GM12878 (cell line): ENCODE results near the gene SLC66A3. TPM values are rescaled to one million over a fixed set of nuclear protein-coding genes. Genes with fewer than 3 reads are reported as not detected.

Source experiments
- CHD1 ChIP-seq: IDR thresholded peaks from 2 replicates; pipeline ENCODE4 v1.6.1; 2012; ENCODE audit warnings: low read depth, low read length, improper control_type of control experiment
- CHD2 ChIP-seq: IDR thresholded peaks from 2 replicates; pipeline ENCODE4 v1.6.1; 2011; ENCODE audit warnings: low read depth, low read length, improper control_type of control experiment, borderline replicate concordance
- FOXK2 ChIP-seq: fragments of 450-650 bp; IDR thresholded peaks from 2 replicates; pipeline ENCODE4 v1.6.1; 2017; ENCODE audit warnings: mild to moderate bottlenecking, moderate library complexity
- HDAC6 ChIP-seq: fragments of 200-600 bp; sonication (generic); IDR thresholded peaks from one replicate; pipeline ENCODE4 v1.8.0; 2017; ENCODE audit warnings: antibody characterized with exemption; ENCODE audit not compliant: unreplicated experiment
- IRF5 ChIP-seq: fragments of 450-650 bp; IDR thresholded peaks from 2 replicates; pipeline ENCODE4 v1.6.1; 2017; ENCODE audit warnings: borderline replicate concordance
- NBN ChIP-seq: fragments of 450-650 bp; IDR thresholded peaks from 2 replicates; pipeline ENCODE4 v1.6.1; 2016
- NFXL1 ChIP-seq: fragments of 450-650 bp; IDR thresholded peaks from 2 replicates; pipeline ENCODE4 v1.6.1; 2017; ENCODE audit warnings: antibody characterized with exemption, mild to moderate bottlenecking, borderline replicate concordance
- PBX3 ChIP-seq: IDR thresholded peaks from 2 replicates; pipeline ENCODE4 v1.6.1; 2011; ENCODE audit warnings: mild to moderate bottlenecking, low read depth, low read length, moderate library complexity; ENCODE audit not compliant: insufficient replicate concordance
- TARDBP ChIP-seq: IDR thresholded peaks from 2 replicates; pipeline ENCODE4 v1.6.1; 2016; ENCODE audit warnings: borderline replicate concordance
- polyA plus RNA-seq, 11 experiments: library from polyadenylated mRNA; depleted of rRNA in 4 of 11; unstranded in 6 of 11; stranded (reverse) in 5 of 11; fragments of >200 nt; fragmentation: Nextera tagmentation in 4 of 11; fragmentation: Illumina TruSeq in 1 of 11; extraction: Ambion mirVana in 4 of 11; extraction: Trizol in 1 of 11; gene quantifications; 1 replicate in 1 of 11; 2 replicates in 10 of 11; pipeline versions ENCODE4 v1.2.1 to v1.2.3, GENCODE V29; 2011 to 2016; ENCODE audit warnings: inconsistent platforms in 2 of 11, missing spikeins in 2 of 11, low read depth in 1 of 11
- total RNA-seq, 4 experiments: library from RNA; depleted of rRNA in 3 of 4; stranded (reverse); fragments of >200 nt in 3 of 4; fragmentation: Illumina TruSeq in 1 of 4; extraction: Trizol in 1 of 4; gene quantifications; 2 replicates each; pipeline versions ENCODE4 v1.2.1 to v1.2.3, GENCODE V29; 2013 to 2021

Gene SLC66A3
- total and polyA plus RNA-seq, 10 of the 15 experiments (the other 5 are each of a cell fraction or from before 2014, with no cell fraction given) = 1.4 to 14.2 (median 6.4) TPM

GRCh38 chr2:11131166-11131920, 23.9 kb upstream of the SLC66A3 start (continued):
- no peak for TF ChIP-seq IRF5
- no peak for TF ChIP-seq CHD2
- no peak for TF ChIP-seq TARDBP
- no peak for TF ChIP-seq NBN
- TF ChIP-seq FOXK2 = no peak
- no peak for TF ChIP-seq CHD1
- no peak for TF ChIP-seq HDAC6
- no peak for TF ChIP-seq PBX3
- TF ChIP-seq NFXL1 = no peak
